Activated T-helper 17 cell treated with anti-CD3 and anti-CD28 coated beads, Interleukin-2, amount 50 U/mL, for 72 hours (primary cell): Measurements from ENCODE around the gene RAB31. TPM values are rescaled to one million over a fixed set of nuclear protein-coding genes. Genes with fewer than 3 reads are reported as not detected.

Experiments used
- ATAC-seq: fragments of 150-1000 bp; cut with Tn5 transposase; replicated peaks from 2 replicates; pipeline ENCODE4 v1.10.0; 2021; ENCODE audit warnings: mild to moderate bottlenecking, moderate library complexity
- H3K27ac Mint-ChIP-seq: one replicate; pipeline ENCODE4 v1.8.0; 2022; ENCODE audit warnings: mixed read lengths
- H3K27me3 Mint-ChIP-seq: one replicate; pipeline ENCODE4 v1.8.0; 2022; ENCODE audit warnings: mixed read lengths
- H3K36me3 Mint-ChIP-seq: one replicate; pipeline ENCODE4 v1.8.0; 2022; ENCODE audit warnings: low read depth, mild to moderate bottlenecking, mixed read lengths
- H3K4me1 Mint-ChIP-seq: one replicate; pipeline ENCODE4 v1.8.0; 2022; ENCODE audit warnings: mixed read lengths
- H3K4me3 Mint-ChIP-seq: one replicate; pipeline ENCODE4 v1.8.0; 2022; ENCODE audit warnings: mild to moderate bottlenecking, mixed read lengths
- H3K9me3 Mint-ChIP-seq: one replicate; pipeline ENCODE4 v1.8.0; 2022; ENCODE audit warnings: mixed read lengths
- total RNA-seq, 2 donors: library from RNA; stranded (reverse); gene quantifications; one replicate each; pipeline ENCODE4 v1.2.3, GENCODE V29; 2022

Gene RAB31
- total RNA-seq, 2 donors from 2014 or later = 0.08 to 0.69 TPM

DNA sequence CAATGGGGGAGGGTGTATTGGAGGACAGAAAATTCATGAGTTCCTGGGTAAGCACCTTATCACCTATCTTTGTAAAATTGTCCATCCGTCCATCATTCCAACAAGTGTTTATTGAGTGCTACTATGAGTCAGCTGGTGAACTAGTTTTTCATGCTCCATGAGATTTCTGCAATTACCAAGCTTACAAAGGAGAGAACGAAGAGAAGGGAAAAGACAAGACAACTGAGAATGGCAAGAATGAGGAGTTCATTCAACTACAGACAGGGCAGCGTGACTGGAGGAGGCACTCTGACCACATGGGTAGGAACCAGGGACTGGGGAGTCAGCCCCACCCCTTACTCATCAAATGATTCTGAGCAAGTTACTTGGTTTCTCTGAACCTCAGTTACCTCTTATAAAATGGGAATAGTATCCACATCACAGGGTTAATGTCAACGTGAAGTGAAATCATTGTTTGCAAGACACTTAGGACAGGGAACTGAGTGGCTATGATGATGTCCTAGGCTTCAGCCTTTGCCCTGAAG is 159.0 kb downstream of the RAB31 start:
- Mint-ChIP-seq H3K27me3 (peaks cover 35% of the 10 kb centered on the region), H3K9me3 (peaks cover 10% of the 10 kb centered on the region), H3K36me3 (no peaks in the 10 kb centered on the region)

DNA sequence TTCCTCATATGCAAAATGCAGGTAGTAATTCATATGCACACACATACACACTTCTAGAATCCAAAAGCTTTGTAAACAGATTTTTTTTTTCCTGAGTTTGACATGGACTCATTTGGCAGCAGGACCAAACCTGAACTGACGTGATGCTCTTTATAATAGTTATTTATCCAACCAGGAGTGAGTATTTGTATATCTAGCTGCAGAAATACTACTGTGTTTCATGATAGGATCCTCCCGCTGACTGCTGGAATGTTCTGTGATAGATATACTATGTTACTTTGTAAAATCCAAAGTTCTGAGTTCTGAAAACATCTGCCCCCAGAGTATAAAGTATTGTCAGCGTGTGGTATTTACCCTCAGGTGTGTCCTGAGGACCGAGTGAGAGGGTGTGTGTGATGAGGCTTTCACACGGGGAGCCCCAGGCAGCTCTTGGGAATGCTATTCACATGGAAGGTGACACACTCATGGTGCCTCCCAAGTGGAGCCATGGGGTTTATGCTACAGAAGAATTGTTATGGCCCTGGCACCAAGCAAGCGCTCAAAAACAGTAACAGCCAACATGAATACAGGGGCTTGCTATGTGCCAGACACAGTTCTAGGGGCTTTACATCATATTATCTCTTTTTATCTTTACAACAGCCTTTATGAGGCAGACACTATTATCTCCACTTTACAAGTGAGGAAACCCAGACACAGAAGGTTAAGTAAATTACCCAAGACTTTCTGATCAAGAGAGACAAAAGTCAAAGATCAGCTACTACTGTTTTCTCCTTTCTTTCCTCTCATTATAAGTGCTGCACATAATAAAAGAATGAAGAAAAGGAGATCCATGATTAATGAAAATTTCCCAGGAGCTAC is 161.0 kb downstream of the RAB31 start:
- Mint-ChIP-seq H3K4me3 (no peak overlapping the region), H3K27ac (no peak overlapping the region), H3K27me3 (peaks cover 48% of the 10 kb centered on the region), H3K4me1 (no peaks in the 10 kb centered on the region), H3K9me3 (peaks cover 10% of the 10 kb centered on the region), H3K36me3 (no peaks in the 10 kb centered on the region)
- no peak for ATAC-seq

More for the DNA sequence above, 159.0 kb downstream of the RAB31 start:
- Mint-ChIP-seq H3K4me3 (no peak overlapping the region), H3K4me1 (no peaks in the 10 kb centered on the region), H3K27ac (no peak overlapping the region)
- no peak for ATAC-seq

DNA sequence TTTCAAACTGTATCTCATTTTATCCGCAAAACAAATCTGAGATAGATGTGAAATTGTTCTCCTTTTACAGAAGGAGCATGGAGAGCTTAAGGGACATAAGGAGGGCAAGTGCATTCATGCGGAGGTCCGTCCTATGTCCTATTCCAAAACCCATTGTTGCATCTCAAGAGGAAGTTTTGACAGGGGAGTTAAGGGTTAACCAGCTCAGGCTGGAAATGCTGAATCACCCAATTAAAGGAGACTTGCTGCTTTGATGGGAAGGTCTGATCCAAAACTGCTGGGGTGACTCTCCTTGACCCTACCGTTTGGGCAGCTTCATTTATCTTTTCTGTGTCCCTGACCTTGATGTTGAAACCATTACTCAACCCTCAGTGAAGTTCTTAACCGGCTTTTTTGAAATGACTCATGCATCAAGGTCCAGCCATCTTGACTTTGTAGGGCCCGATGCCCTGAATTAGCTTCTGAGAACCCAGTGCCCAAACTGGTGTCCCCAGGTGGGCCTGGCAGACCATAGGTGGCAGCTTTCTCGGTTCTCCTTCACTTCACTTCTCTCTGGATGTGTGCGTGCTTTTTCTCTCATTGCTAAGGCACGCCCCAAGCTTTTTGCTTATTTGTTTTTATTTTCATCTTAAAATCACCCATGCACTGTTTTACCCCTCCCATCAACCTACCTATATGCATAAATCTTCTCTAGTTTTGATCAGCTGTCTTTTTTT is 161.8 kb downstream of the RAB31 start:
- Mint-ChIP-seq H3K36me3 (no peaks in the 10 kb centered on the region), H3K27ac (no peak overlapping the region), H3K27me3 (peaks cover 50% of the 10 kb centered on the region), H3K4me1 (no peaks in the 10 kb centered on the region), H3K9me3 (peaks cover 10% of the 10 kb centered on the region), H3K4me3 (no peak overlapping the region)
- ATAC-seq = peak; percentile 74

DNA sequence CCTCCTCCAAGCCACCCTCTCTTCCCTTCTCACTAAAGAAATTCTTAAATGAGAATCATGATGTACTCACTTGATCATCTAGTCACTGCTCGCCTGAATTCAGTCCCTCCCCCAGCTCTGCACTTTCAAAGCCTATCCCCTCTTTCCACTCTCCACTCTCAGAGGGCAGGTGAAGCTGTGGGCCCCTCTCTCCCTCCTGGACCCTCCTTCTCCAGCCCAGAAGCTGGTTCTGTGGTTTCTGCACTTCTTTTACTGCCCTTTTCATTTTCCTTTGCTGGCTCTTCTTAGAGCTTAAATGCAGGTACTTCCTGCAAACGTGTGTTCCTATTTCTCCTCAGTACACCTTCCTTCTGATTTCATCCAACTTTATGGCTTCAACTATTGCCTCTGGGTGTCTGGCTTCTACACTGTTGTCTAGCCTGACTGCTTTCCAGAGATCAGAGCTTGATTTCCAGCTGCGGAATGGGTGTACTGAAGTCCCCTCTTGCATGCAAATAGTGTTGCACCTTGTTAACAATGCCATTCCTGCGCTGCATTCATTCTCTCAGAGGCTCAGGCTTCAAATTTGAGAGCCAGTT is 162.4 kb downstream of the RAB31 start:
- peaks cover 54% of the 10 kb centered on the region for H3K27me3 Mint-ChIP-seq
- no peaks in the 10 kb centered on the region for H3K36me3 Mint-ChIP-seq
- peaks cover 8% of the 10 kb centered on the region for H3K9me3 Mint-ChIP-seq
- H3K4me3 Mint-ChIP-seq = no peak overlapping the region
- ATAC-seq = no peak
- H3K4me1 Mint-ChIP-seq = no peaks in the 10 kb centered on the region
- no peak overlapping the region for H3K27ac Mint-ChIP-seq

DNA sequence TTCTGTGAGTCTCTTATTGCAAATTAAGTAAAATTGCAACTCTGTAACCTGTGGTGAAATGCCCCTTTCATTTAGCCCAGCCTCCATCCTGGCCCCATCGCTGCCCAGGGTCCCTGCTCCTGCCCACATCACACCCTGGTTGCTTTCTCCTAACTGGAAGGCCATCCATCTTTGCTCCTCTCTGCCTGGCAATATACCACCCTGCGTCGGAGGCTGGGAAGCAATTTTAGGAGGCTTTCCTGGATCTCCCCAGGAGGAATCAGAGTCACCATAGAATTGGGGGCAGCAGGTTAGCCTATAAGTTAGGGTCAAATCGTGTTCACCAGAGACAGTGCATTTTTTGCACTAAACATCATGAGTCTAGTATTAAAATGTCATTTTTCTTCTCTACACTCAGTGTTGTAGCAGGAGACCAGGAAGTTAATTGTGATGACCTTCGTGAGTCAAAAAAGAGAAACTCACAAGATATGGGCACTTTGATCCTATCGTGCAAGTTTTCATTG is 163.2 kb downstream of the RAB31 start:
- no peak overlapping the region for H3K4me3 Mint-ChIP-seq
- no peaks in the 10 kb centered on the region for H3K36me3 Mint-ChIP-seq
- peaks cover under 1% of the 10 kb centered on the region for H3K4me1 Mint-ChIP-seq
- no peak overlapping the region for H3K27ac Mint-ChIP-seq
- H3K27me3 Mint-ChIP-seq = peaks cover 47% of the 10 kb centered on the region
- no peaks in the 10 kb centered on the region for H3K9me3 Mint-ChIP-seq
- ATAC-seq = no peak

DNA sequence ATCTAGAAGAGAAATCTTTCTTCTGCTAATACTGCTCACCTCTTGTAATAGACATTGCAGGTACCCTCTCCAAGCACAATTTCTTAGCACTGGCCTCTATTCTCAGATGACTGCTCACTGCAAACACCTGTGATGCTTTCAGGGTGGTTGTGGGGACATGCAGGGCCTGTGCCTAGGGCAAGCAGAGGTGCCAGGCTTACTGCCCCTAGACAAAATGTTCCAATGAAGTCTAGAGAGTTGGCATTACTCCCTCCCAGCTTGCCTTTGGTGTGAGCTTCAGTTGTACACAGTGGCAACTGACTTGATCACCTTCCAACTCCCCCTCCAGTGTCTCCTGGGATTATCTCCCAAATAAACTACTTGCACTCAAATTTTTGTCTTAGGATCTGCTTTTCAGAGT is 164.7 kb downstream of the RAB31 start:
- peaks cover 47% of the 10 kb centered on the region for H3K27me3 Mint-ChIP-seq
- H3K4me3 Mint-ChIP-seq = no peak overlapping the region
- H3K9me3 Mint-ChIP-seq = no peaks in the 10 kb centered on the region
- no peaks in the 10 kb centered on the region for H3K36me3 Mint-ChIP-seq
- ATAC-seq = no peak
- peaks cover 13% of the 10 kb centered on the region for H3K4me1 Mint-ChIP-seq
- no peak overlapping the region for H3K27ac Mint-ChIP-seq

DNA sequence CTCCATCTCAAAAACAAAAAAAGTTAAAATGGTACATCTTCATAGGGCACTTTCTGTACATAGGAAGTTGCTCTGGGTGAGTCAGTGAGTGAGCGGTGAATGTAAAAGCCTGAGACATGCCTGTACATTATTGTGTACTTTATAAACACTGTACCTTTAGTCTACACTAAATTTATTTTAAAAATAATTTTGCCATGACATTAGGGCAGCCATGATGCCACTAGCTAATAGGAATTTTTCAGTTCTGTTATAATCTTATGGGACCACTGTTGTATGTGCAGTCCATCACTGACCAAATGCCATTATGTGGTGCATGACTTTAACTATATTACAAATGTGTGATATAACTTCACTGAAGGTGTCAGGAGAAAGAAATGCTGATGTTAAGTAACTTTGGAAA is 166.6 kb downstream of the RAB31 start:
- H3K36me3 Mint-ChIP-seq = no peaks in the 10 kb centered on the region
- H3K27ac Mint-ChIP-seq = no peak overlapping the region
- H3K27me3 Mint-ChIP-seq = peaks cover 40% of the 10 kb centered on the region
- H3K9me3 Mint-ChIP-seq = no peaks in the 10 kb centered on the region
- H3K4me3 Mint-ChIP-seq = no peak overlapping the region
- H3K4me1 Mint-ChIP-seq = peaks cover 13% of the 10 kb centered on the region
- no peak for ATAC-seq

DNA sequence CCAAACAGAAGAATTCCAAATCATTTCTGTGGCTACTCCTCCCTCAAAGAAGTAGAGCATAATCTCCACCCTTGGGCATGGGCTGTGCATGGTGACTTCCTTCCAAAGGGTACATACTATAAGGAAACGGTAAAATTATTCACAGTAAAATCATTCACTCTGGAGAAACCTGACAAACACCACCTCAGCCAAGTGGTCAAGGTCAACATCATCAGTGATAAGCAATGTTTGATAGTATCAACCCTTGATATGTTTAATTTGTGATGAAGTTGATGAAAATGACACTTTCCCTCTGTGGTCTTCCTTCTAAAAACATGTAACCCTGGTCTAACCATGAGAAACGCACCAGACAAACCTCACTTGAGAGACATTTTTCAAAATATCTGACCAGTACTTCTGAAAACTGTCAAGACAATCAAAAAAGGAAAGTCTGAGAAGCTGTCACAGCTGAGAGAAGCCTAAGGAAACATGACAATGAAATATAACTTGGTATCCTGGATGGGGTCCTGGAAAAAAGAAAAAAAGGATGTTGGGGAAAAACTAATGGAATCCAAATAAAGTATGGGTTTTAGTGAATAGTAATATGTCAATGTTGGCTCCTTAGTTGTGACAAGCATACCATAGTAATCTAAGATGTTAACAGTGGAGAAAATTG is 168.2 kb downstream of the RAB31 start:
- Mint-ChIP-seq H3K9me3 (no peaks in the 10 kb centered on the region), H3K27me3 (peaks cover 25% of the 10 kb centered on the region), H3K4me1 (peaks cover 13% of the 10 kb centered on the region), H3K36me3 (no peaks in the 10 kb centered on the region), H3K4me3 (peak overlapping the region; percentile 50), H3K27ac (peak overlapping the region; percentile 21)
- no peak for ATAC-seq

DNA sequence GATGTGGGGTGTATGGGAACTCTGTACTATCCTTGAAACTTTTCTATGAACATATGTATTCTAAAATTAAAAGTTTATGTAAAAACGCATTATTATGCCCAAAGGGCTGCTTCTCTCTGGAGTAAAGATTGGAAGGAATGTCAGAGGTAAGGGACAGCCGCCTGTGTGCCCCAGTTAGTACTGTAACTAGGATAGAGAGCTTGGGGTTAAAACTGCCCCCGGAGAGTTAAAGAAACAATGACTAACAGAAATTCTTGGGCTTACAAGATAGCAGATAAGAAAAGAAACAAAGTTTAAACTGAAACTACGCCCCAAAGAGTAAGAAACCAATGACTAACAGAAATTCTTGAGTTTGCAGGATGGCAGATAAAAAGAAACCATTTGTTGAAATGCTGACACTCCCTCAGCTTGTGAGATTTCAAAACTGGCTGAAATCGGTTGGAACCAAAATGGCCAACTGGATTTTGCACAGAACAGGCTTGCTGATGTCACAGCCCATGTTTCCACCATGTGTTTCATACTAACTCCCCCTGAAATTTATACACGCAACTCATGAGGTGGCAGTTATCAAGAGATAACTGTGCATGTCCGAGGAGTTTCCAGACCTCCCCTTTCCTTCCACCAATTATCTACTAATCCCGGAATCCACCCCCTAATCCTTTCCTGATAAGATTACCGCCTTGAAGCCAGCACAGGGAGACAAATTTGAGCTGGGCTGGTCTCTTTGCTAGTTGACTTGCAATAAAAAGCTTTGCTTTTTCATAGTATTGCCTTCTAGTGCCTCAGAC is 169.0 kb downstream of the RAB31 start:
- H3K9me3 Mint-ChIP-seq = no peaks in the 10 kb centered on the region
- H3K27ac Mint-ChIP-seq = peak overlapping the region; percentile 21
- H3K27me3 Mint-ChIP-seq = peaks cover 21% of the 10 kb centered on the region
- peak overlapping the region; percentile 50 for H3K4me3 Mint-ChIP-seq
- ATAC-seq = peak; percentile 96
- H3K4me1 Mint-ChIP-seq = peaks cover 13% of the 10 kb centered on the region
- H3K36me3 Mint-ChIP-seq = no peaks in the 10 kb centered on the region

DNA sequence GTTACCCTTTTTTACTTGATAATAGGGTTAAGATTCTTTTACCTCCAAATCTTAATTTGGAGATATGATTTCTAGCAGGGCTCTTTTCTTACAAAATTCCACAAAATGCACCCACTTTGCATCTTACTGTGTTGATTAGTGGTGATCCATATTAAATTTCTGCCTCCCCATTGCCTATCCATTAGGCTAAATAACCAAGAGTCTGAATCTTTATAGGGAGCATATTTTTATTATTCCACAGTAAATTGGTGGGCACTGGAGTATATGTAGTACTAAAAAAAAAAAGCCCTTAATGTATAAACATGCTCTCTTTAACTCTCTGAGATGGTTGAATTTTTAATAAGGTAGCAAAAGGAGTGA is 169.5 kb downstream of the RAB31 start:
- peaks cover 17% of the 10 kb centered on the region for H3K27me3 Mint-ChIP-seq
- no peak for ATAC-seq
- H3K36me3 Mint-ChIP-seq = no peaks in the 10 kb centered on the region

DNA sequence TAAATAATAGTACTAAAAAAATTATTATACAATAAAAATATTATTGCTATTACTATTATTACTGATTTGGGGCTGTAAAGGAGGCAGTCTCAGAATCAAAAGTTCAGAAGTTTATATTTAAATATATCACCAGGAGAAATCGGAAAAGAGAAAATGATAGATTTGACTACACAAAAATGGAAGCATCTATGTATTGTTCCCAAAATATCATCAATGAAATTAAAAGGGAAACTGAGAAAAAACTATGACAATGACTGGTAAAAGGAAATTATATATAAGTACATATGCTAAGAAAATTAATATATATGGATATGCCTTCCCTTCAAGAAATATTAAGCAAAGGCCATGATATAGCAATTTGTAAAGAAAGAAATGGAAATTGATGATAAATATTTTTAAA is 170.0 kb downstream of the RAB31 start:
- Mint-ChIP-seq H3K36me3 (no peaks in the 10 kb centered on the region), H3K4me3 (no peak overlapping the region), H3K4me1 (peaks cover 13% of the 10 kb centered on the region), H3K27ac (no peak overlapping the region), H3K9me3 (no peaks in the 10 kb centered on the region), H3K27me3 (peaks cover 14% of the 10 kb centered on the region)
- ATAC-seq = no peak

More for the DNA sequence above, 169.5 kb downstream of the RAB31 start:
- peak overlapping the region; percentile 14 for H3K27ac Mint-ChIP-seq
- no peaks in the 10 kb centered on the region for H3K9me3 Mint-ChIP-seq
- peak overlapping the region; percentile 50 for H3K4me3 Mint-ChIP-seq
- peaks cover 13% of the 10 kb centered on the region for H3K4me1 Mint-ChIP-seq

DNA sequence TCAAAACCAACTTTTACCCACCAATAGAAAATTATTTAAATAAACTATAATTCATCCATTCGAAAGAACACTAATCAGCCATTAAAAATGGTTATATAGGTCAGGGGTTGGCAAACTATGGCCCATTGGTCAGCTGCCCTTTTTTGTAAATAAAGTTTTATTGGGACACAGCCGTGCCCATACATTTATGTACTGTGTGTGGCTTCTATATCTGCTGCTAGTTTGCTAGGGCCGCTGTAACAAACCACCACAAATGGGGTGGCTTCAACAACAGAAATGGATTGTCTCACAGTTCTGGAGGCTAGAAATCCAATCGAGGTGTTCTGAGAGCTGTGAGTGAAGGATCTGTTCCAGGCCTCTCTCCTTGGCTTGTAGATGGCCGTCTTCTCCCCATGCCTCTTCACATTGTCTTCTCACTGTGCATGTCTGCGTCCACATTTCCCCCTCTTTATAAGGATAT is 170.7 kb downstream of the RAB31 start:
- Mint-ChIP-seq H3K4me3 (no peak overlapping the region), H3K36me3 (no peaks in the 10 kb centered on the region), H3K27me3 (peaks cover 11% of the 10 kb centered on the region), H3K4me1 (peaks cover 13% of the 10 kb centered on the region), H3K9me3 (no peaks in the 10 kb centered on the region), H3K27ac (no peak overlapping the region)
- ATAC-seq = no peak

DNA sequence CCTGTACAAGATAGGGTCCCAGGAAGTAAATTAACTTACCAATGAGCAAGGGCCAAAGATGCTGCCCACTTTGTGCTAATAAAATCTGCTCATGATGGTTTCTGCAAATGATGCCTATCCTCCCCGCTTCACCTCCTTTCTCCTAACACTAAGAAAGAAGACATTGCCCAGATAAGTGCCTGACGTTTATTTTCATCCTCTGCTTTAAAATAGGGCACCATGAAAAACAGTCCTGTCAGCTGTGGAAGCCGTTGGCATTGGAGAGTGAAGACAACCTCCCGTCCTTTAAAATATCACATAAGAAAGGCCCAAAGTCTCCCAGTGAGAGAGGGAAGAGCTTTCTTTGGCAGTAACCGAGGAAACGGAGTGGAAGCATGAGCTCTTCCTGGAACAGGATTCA is 176.0 kb downstream of the RAB31 start:
- H3K27ac Mint-ChIP-seq = no peak overlapping the region
- H3K9me3 Mint-ChIP-seq = no peaks in the 10 kb centered on the region
- ATAC-seq = no peak
- H3K4me3 Mint-ChIP-seq = no peak overlapping the region
- H3K36me3 Mint-ChIP-seq = no peaks in the 10 kb centered on the region
- peaks cover 4% of the 10 kb centered on the region for H3K27me3 Mint-ChIP-seq
- H3K4me1 Mint-ChIP-seq = no peaks in the 10 kb centered on the region
